ENCODE measurements around the gene SNRNP48.

The SNRNP48 gene

DNA sequence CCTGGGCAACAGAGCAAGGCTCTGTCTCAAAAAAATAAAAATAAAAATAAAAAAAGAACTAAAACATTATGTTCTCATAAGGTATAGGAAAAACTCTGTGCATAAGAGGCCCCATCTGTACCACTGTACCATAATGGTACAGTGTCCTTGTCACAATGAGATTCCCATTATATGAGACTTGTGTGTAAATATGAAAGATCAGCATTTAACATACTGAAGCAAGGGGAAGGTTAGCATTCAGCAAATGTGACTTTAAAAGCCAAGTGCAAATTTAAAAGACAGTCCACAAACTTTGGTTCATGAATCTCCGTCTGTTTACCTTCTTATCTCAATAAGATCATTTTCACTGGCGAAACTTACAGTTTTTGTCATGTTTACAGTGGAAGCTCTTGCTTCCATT is 32.3 kb upstream of the SNRNP48 start:
- DNase-seq (ENCODE audit: low read depth, low spot score), result no peak
- H3K4me3 ChIP-seq (ENCODE audit: low read length), result no peak overlapping the region

GRCh38 chr6:7558781-7559180 is 31.2 kb upstream of the SNRNP48 start:
- DNase-seq (ENCODE audit: low read depth, low spot score), result no peak
- no peak overlapping the region for H3K4me3 ChIP-seq (ENCODE audit: low read length)

DNA sequence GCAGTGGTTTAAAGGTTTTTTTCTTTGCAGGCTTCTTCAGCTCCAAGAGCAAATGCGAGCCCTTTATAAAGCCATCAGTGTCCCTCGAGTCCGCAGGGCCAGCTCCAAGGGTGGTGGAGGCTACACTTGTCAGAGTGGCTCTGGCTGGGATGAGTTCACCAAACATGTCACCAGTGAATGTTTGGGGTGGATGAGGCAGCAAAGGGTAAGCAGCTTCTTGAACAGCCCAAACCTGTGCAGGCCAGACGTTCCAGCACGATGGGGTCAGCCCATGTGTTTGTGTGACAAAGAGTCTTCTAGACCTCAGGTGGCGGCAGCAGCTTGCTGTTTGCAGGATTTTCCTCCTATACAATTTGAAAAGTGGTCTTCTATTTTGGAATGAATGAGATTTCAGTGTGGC is 30.8 kb upstream of the SNRNP48 start:
- H3K4me3 ChIP-seq (ENCODE audit: low read length), result no peak overlapping the region
- DNase-seq (ENCODE audit: low read depth, low spot score), result no peak

DNA sequence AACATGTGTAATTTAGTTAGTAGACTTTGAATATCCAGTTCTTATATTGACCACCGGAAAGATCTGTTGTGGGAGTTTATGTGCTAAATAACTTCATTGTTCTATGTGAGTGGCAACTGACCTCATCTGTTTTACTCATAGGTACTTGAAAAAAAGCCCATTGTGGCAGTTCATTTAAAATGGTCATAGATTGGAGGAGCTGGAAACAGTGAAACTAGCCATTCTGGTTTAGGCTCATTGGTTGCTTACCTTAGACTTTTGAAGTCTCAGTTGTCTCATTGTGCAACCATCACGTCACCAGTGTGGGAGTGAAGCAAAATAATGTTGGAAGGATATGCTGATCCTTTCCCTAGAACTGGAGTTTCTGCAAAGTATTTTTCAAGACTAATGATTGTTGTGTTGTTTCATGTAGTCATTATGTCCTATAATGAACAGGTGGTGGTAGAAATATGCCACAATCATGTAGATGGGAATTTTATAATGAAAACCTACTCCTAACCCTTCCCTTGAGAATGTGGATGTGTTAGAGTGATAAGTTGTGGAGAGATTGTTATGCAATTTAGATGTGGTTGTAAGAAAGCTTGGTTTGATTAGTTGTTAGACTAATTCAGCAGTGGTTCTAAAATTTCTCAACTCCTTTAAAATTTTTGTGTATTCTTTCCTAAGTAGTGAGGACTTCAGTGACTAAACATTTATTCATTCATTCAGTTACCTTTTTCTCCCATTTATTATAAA is 30.2 kb upstream of the SNRNP48 start:
- no peak overlapping the region for H3K4me3 ChIP-seq (ENCODE audit: low read length)
- DNase-seq (ENCODE audit: low read depth, low spot score), result no peak

DNA sequence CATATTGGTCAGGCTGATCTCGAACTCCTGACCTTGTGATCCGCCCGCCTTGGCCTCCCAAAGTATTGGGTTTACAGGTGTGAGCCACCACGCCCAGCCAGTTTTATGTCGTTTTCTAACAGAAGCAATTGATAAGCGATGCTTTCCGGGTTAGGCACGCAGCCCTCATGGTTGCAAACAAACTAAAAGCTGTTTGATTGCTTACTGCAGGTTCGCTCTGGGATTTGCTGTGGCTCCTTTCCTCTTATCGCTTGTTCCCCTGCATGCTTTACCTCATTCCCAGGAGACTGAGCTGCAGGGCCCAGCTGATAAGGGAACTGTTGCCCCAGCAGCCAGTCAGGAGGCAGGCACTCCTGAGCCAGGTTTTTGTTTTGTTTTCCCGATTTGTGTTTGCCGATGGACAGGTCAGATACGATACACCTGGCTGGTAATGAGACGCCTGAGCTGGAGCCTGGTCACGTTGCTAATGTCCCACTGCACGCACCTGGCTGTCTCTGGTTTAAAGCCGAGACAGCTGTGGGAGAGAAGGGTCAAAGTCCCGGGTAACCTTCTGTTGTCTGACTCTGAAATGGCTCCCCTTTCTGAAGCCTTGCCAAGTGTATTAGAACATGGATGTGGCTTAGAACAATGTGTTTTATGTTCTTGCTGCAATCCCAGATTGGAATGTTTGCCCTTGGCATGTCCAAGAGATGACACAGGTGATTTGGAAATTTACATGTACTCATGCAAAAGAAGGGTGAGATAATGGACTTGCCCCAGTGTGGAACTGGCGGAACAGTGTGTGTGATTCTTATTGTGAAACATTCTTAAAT is 28.6 kb upstream of the SNRNP48 start:
- no peak overlapping the region for H3K4me3 ChIP-seq (ENCODE audit: low read length)

DNA sequence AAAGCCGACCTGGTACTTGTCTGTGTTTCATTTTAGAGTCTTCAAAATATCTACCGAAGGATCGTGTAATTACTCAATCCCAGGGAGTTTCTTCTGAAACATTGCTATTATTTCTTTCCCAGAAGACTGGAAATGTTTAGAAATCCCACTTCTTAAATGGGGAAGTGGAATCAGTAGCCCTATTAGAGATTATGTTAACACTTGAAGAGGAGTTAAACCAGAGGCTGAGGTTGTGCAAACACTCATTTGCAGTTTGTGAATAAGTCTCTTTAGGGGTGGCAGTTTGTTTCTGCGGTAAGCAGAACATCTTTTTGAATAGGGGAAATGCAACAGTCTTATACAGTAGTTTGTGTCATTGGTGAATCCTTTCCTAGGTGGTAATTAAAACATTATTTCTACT is 27.2 kb upstream of the SNRNP48 start:
- DNase-seq (ENCODE audit: low read depth, low spot score), result no peak
- no peak overlapping the region for H3K4me3 ChIP-seq (ENCODE audit: low read length)

More for the DNA sequence above, 28.6 kb upstream of the SNRNP48 start:
- DNase-seq (ENCODE audit: low read depth, low spot score), result no peak

- no peak for DNase-seq (ENCODE audit: low read depth, low spot score)
- no peak overlapping the region for H3K4me3 ChIP-seq (ENCODE audit: low read length)
These were observed 23.9 kb upstream of the SNRNP48 start for GRCh38 chr6:7566107-7566506.

GRCh38 chr6:7566617-7567173 is 23.3 kb upstream of the SNRNP48 start:
- no peak for DNase-seq (ENCODE audit: low read depth, low spot score)
- no peak overlapping the region for H3K4me3 ChIP-seq (ENCODE audit: low read length)

DNA sequence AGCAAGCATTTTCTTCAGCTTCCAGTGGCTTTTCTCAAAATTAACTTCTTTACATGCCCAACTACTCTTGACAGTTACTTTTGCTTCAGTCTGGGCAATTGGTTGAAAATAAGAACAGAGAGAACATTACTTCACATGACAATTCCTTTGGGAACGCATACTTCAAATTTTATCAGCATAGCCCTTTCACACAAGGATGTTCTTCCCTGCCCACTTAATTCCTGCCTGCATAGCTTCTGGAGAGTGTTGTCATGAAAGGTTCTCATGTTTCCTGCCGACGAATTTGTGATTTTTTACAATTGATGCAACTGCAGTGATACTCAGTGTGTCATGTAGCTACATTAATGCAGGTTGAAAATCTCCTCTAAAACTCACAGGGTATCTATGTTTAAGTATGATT is 22.0 kb upstream of the SNRNP48 start:
- no peak overlapping the region for H3K4me3 ChIP-seq (ENCODE audit: low read length)
- no peak for DNase-seq (ENCODE audit: low read depth, low spot score)

GRCh38 chr6:7569082-7569481 is 20.9 kb upstream of the SNRNP48 start:
- DNase-seq (ENCODE audit: low read depth, low spot score), result no peak
- H3K4me3 ChIP-seq (ENCODE audit: low read length), result no peak overlapping the region

DNA sequence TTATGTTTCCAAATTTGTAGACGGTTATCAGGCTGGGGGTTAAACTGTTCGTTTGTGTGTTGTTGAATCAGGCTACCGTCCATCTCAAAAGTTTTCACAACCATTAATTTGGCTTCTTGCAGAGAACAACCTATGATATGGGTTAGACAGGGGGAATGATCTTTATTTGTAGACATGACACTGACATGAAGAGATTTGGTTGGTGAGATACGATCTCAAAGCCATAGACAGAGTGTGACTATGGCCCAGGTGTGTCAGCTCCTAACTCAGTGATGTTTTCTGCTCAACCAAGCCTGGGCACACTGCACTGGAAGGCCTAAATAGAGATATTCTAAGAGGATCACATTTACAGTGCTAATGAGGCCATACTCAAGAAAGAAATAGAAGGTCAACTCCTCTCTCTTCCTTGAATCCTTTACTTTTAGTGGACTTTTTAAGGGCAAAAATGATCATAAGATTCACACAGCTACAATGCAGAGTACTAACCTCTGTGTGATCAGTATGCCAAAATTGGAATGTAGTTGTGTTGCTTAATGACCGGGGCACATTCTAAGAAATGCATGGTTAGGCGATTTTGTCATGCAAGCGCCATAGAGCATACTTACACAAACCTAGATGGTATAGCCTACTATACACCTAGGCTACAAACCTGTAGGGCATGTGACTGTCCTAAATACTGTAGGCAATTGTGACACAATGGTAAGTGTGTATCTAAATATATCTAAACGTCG is 17.6 kb upstream of the SNRNP48 start:
- DNase-seq (ENCODE audit: low read depth, low spot score), result no peak
- H3K4me3 ChIP-seq (ENCODE audit: low read length), result no peak overlapping the region

- no peak for DNase-seq (ENCODE audit: low read depth, low spot score)
- no peak overlapping the region for H3K4me3 ChIP-seq (ENCODE audit: low read length)
These were observed 15.5 kb upstream of the SNRNP48 start for GRCh38 chr6:7574500-7574899.

GRCh38 chr6:7578516-7578915 is 11.5 kb upstream of the SNRNP48 start:
- no peak for DNase-seq (ENCODE audit: low read depth, low spot score)
- no peak overlapping the region for H3K4me3 ChIP-seq (ENCODE audit: low read length)

DNA sequence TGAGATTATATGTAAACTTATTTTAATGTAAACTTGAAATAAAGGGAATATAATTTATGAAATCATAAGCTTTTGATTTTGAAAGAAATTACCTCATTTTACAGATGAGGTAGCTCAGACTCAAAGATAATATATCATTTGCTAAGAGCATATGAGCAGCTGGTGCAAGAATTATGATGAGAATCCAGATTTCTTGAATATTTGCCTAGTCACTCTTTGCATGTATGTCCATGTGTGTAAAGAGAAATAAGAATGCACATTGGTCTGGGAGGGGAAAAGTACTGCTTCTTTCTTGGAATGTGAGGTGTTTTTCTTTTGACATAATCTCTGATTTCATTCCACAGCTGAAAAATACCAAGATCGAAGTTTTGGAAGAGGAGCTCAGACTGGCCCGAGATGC is 11.1 kb upstream of the SNRNP48 start:
- DNase-seq (ENCODE audit: low read depth, low spot score), result no peak

DNA sequence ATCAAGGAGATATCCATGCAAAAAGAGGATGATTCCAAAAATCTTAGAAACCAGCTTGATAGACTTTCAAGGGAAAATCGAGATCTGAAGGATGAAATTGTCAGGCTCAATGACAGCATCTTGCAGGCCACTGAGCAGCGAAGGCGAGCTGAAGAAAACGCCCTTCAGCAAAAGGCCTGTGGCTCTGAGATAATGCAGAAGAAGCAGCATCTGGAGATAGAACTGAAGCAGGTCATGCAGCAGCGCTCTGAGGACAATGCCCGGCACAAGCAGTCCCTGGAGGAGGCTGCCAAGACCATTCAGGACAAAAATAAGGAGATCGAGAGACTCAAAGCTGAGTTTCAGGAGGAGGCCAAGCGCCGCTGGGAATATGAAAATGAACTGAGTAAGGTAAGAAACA is 10.1 kb upstream of the SNRNP48 start:
- no peak overlapping the region for H3K4me3 ChIP-seq (ENCODE audit: low read length)
- DNase-seq (ENCODE audit: low read depth, low spot score), result no peak

More for the DNA sequence above, 11.1 kb upstream of the SNRNP48 start:
- no peak overlapping the region for H3K4me3 ChIP-seq (ENCODE audit: low read length)

- H3K4me3 ChIP-seq (ENCODE audit: low read length), result no peak overlapping the region
- DNase-seq (ENCODE audit: low read depth, low spot score), result no peak
These were observed 9.5 kb upstream of the SNRNP48 start for GRCh38 chr6:7580537-7580926.

GRCh38 chr6:7580927-7581618 is 8.9 kb upstream of the SNRNP48 start:
- H3K4me3 ChIP-seq (ENCODE audit: low read length), result no peak overlapping the region
- DNase-seq (ENCODE audit: low read depth, low spot score), result no peak

- no peak for DNase-seq (ENCODE audit: low read depth, low spot score)
These were observed 4.6 kb upstream of the SNRNP48 start for GRCh38 chr6:7585287-7585930.

DNA sequence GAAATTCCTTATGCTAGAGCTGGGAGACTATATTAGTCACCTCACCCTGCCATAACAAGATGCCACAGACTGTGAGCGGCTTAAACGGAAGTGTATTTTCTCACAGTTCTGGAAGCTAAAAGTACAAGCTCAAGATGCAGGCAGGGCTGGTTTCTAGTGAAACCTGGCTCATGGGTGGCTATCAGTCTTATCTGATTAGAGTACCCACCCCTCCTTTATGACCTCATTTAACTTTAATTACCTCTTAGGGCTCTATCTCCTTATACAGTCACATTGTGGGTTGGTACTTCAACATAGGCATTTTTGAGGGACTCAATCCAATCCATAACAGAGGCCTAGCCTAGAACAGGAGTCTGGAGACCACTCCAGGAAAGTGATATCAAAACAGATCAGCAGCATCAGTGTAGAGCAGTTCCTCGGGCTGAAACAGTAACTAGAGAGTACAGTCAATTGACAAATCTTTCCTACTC is 2.3 kb upstream of the SNRNP48 start:
- H3K4me3 ChIP-seq (ENCODE audit: low read length), result no peak overlapping the region
- DNase-seq (ENCODE audit: low read depth, low spot score), result no peak

More at GRCh38 chr6:7585287-7585930, 4.6 kb upstream of the SNRNP48 start:
- H3K4me3 ChIP-seq (ENCODE audit: low read length), result no peak overlapping the region
